Non-pigmented ciliary epithelial cell (primary cell): Measurements from ENCODE around the gene SSBP4.
A peak's percentile ranks its signal among the peaks of the same experiment; 100 is the strongest.
"Not testable (repeated sequence)": the region's sequence is repeated elsewhere in the genome, so short reads cannot be mapped to it uniquely, and the experiment has no call there.

ENCODE experiments used
- DNase-seq: peaks from one replicate; pipeline ENCODE4 v3.0.0-alpha.2; 2010; ENCODE audit warnings: low read depth

Gene SSBP4

GRCh38 chr19:18419195-18419698 is at the start of gene SSBP4:
Gene SSBP4, plus strand, starts transcription at chr19:18419398. Its CDS starts 251 bp downstream, at chr19:18419649.
- DNase-seq: no peak

GRCh38 chr19:18373407-18373891 is 45.7 kb upstream of the SSBP4 start:
- no peak for DNase-seq

- peak; percentile 96 for DNase-seq
Observed at GRCh38 chr19:18373892-18374629, 45.1 kb upstream of the SSBP4 start.

- no peak for DNase-seq
Observed at GRCh38 chr19:18377026-18377425, 42.2 kb upstream of the SSBP4 start.

GRCh38 chr19:18379803-18380747 is 39.1 kb upstream of the SSBP4 start:
- DNase-seq: no peak

- DNase-seq: no peak
Observed at GRCh38 chr19:18380843-18381242, 38.4 kb upstream of the SSBP4 start.

GRCh38 chr19:18383622-18384021 is 35.6 kb upstream of the SSBP4 start:
- DNase-seq: not testable (repeated sequence)

- no peak for DNase-seq
Observed at GRCh38 chr19:18384775-18385174, 34.4 kb upstream of the SSBP4 start.

GRCh38 chr19:18385359-18385674 is 33.9 kb upstream of the SSBP4 start:
- no peak for DNase-seq

- DNase-seq: peak; percentile 67
Observed at GRCh38 chr19:18385675-18386542, 33.3 kb upstream of the SSBP4 start, which contains the start of gene GDF15. Gene GDF15, plus strand, starts transcription at chr19:18386158. Its CDS starts 32 bp downstream, at chr19:18386190.

GRCh38 chr19:18386543-18387271 is 32.5 kb upstream of the SSBP4 start:
- no peak for DNase-seq

GRCh38 chr19:18388100-18388959 is 30.9 kb upstream of the SSBP4 start:
- no peak for DNase-seq

GRCh38 chr19:18388960-18389725 is 30.1 kb upstream of the SSBP4 start:
- no peak for DNase-seq

GRCh38 chr19:18389726-18390064 is 29.5 kb upstream of the SSBP4 start:
- no peak for DNase-seq

GRCh38 chr19:18390065-18390907 is 28.9 kb upstream of the SSBP4 start:
- DNase-seq: no peak

GRCh38 chr19:18391509-18392075 is 27.6 kb upstream of the SSBP4 start:
- no peak for DNase-seq

GRCh38 chr19:18392417-18392816 is 26.8 kb upstream of the SSBP4 start:
- no peak for DNase-seq

- no peak for DNase-seq
Observed at GRCh38 chr19:18392926-18393325, 26.3 kb upstream of the SSBP4 start.
